Gastroesophageal sphincter (tissue), 4 donors: ENCODE results near the gene KRTAP10-3. TPM values are rescaled to one million over a fixed set of nuclear protein-coding genes. Genes with fewer than 3 reads are reported as not detected.

ENCODE experiments used
- ATAC-seq: fragments of 150-250 bp; one replicate; pipeline ENCODE4 v1.9.1; 2016; ENCODE audit warnings: mild to moderate bottlenecking, moderate library complexity
- H3K27ac ChIP-seq, 4 donors: fragments of 200-600 bp; sonication (generic) in 3 of 4; 1 replicate in 3 of 4; 2 replicates in 1 of 4; pipeline ENCODE4 v1.5.1; 2016 to 2019
- H3K27me3 ChIP-seq: fragments of 200-600 bp; sonication (generic); one replicate; pipeline ENCODE4 v1.5.1; 2019
- H3K36me3 ChIP-seq, 2 donors: fragments of 200-600 bp; sonication (generic); one replicate each; pipeline ENCODE4 v1.5.1; 2019; ENCODE audit warnings: control low read depth in 1 of 2
- H3K4me1 ChIP-seq, 3 donors: fragments of 200-600 bp; sonication (generic); 1 replicate in 2 of 3; 2 replicates in 1 of 3; pipeline ENCODE4 v1.5.1; 2016 to 2019; ENCODE audit warnings: control low read depth in 2 of 3
- H3K4me3 ChIP-seq, 2 donors: fragments of 200-600 bp; sonication (generic); one replicate each; pipeline ENCODE4 v1.5.1; 2019; ENCODE audit warnings: mild to moderate bottlenecking in 1 of 2, moderate library complexity in 1 of 2
- H3K9me3 ChIP-seq, 3 donors: fragments of 200-600 bp; sonication (generic); one replicate each; pipeline ENCODE4 v1.5.1; 2017 to 2019; ENCODE audit warnings: control low read depth in 2 of 3
- EP300 ChIP-seq: sonication (generic); formaldehyde crosslinking; IDR thresholded peaks from one replicate; pipeline ENCODE4 v1.6.1; 2017; ENCODE audit warnings: antibody characterized with exemption, mild to moderate bottlenecking
- POLR2A ChIP-seq, 2 donors: fragments of 450-650 bp; IDR thresholded peaks; one replicate each; pipeline ENCODE4 v1.6.1; 2017; ENCODE audit warnings: antibody characterized with exemption in 2 of 2, mild to moderate bottlenecking in 2 of 2, moderate library complexity in 1 of 2
- POLR2AphosphoS5 ChIP-seq: sonication (generic); formaldehyde crosslinking; IDR thresholded peaks from one replicate; pipeline ENCODE4 v1.6.1; 2017; ENCODE audit warnings: antibody characterized with exemption
- WGBS, 2 donors: methylation state at CpG; one replicate each; pipeline ENCODE4 v1.1.5; 2018; ENCODE audit warnings: low coverage in 1 of 2; 5-methylcytosine and 5-hydroxymethylcytosine counted together
- total RNA-seq, 4 donors: library from RNA; depleted of rRNA; stranded (reverse); fragments of >200 nt; gene quantifications; one replicate each; pipeline ENCODE4 v1.1.0, GENCODE V29; 2016
- TF ChIP-seq, protein P1 (sequence below), 4 experiments: fragments of 200-600 bp in 2 of 4; fragments of 450-650 bp in 2 of 4; sonication (generic) in 1 of 4; IDR thresholded peaks; one replicate each; pipeline ENCODE4 v1.5.1; 2017 to 2019; ENCODE audit warnings: antibody characterized with exemption in 4 of 4, mild to moderate bottlenecking in 2 of 4, moderate library complexity in 2 of 4

The KRTAP10-3 gene
- total RNA-seq, 4 donors from 2014 or later, result not detected

DNA sequence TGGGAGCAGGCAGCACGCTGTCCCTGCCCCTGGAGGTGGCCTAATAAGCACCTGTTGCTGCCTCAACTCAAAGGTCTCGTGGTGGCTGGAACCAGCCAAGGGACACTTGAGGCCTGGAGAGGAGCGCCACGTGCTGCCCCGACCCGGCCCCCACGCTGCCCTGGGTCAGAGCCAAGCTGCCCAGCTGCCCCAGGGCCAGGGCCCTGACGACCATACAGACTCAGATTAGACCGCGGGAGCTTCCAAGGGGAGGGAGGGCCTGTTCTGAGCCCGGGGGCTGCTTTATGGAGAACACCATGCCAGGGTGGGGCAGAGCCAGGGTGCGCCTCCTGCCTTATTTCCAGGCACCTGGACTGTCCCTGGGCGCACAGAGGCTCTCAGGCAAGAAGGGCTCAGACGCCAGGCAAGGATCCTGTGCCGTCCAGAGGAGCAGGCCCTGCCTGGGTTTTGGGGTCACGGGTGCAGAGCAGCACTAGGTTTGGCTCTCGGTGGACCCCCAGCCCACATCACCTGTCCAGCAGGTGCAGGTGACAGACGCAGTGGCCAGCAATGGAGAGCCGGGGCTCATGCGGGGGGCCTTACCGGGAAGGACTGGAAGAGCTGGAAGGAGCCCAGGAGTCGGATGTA is 37.2 kb downstream of the KRTAP10-3 start:
- Histone ChIP-seq H3K9me3 (no peaks in the 10 kb centered on the region), H3K27ac (no peak overlapping the region), H3K36me3 (no peaks in the 10 kb centered on the region), H3K27me3 (peaks cover 26% of the 10 kb centered on the region), H3K4me1 (no peaks in the 10 kb centered on the region), H3K4me3 (no peak overlapping the region)
- no peak for TF ChIP-seq POLR2AphosphoS5
- no peak for TF ChIP-seq POLR2A (IDR thresholded peaks at IDR 0.05)
- TF ChIP-seq, protein P1, sequence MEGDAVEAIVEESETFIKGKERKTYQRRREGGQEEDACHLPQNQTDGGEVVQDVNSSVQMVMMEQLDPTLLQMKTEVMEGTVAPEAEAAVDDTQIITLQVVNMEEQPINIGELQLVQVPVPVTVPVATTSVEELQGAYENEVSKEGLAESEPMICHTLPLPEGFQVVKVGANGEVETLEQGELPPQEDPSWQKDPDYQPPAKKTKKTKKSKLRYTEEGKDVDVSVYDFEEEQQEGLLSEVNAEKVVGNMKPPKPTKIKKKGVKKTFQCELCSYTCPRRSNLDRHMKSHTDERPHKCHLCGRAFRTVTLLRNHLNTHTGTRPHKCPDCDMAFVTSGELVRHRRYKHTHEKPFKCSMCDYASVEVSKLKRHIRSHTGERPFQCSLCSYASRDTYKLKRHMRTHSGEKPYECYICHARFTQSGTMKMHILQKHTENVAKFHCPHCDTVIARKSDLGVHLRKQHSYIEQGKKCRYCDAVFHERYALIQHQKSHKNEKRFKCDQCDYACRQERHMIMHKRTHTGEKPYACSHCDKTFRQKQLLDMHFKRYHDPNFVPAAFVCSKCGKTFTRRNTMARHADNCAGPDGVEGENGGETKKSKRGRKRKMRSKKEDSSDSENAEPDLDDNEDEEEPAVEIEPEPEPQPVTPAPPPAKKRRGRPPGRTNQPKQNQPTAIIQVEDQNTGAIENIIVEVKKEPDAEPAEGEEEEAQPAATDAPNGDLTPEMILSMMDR (IDR thresholded peaks at IDR 0.05), result no peak
- no peak for TF ChIP-seq EP300
- WGBS, 2 donors, result 80% methylated on average over 1 of the region's 22 CpGs; no CpG with 5 or more reads in 1 of the 2 donors
- ATAC-seq, result no peak

DNA sequence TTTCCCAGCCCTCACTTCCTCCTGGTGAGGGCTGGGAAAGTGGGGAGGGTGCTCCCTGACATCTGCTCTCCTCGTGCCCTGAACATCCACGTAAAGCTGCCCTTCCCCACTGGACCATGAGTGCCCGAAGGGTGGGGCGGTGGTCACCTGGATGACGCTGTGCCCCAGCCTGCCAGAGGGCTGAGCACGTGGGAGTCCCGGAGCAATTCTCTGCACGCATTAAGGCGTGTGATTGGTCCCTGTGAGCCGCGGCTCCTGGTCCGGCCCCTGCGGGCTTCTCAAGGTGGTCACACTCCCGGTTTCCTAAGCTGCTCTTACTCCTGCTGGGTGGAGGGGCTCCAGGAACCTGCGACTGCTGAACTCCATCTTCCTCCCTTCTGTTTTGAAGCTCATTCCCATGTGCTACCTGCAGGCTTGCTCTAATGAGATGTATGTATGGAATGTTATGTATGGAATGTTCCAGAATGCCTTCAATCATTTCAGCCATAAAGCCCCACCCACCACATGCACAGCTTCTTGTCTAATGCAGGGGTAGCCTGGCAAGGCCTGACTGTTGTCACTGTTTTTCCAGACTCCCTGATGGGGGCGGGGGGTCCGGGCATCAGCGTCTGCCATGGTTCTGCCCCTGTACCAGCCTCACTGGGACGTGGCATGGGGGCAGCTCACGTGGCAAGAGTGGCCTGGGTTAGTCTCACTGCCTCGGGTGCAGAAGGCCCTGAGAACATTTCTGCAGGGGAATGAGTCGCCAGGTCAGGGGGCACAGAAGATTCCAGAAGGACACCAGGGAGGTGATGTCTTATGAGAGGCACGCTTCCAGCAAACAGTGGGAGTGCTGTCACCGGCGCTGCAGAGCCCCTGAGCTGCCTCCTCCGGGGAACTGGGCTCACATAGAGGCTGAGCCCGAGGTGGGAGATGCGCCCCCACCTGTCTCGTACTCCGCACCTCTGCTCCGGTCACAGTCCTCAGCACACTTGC is 38.0 kb downstream of the KRTAP10-3 start:
- WGBS, 2 donors, result 86 to 100% methylated on average over 2 to 9 of the region's 31 CpGs
- H3K9me3 ChIP-seq, result no peaks in the 10 kb centered on the region
- H3K4me3 ChIP-seq, result no peak overlapping the region
- H3K4me1 ChIP-seq, result no peaks in the 10 kb centered on the region
- TF ChIP-seq EP300, result no peak
- TF ChIP-seq POLR2AphosphoS5, result no peak
- TF ChIP-seq POLR2A (IDR thresholded peaks at IDR 0.05), result no peak
- TF ChIP-seq, protein P1 (IDR thresholded peaks at IDR 0.05), result no peak
- ATAC-seq, result no peak
- no peak overlapping the region for H3K27ac ChIP-seq
- peaks cover 26% of the 10 kb centered on the region for H3K27me3 ChIP-seq
- no peaks in the 10 kb centered on the region for H3K36me3 ChIP-seq

DNA sequence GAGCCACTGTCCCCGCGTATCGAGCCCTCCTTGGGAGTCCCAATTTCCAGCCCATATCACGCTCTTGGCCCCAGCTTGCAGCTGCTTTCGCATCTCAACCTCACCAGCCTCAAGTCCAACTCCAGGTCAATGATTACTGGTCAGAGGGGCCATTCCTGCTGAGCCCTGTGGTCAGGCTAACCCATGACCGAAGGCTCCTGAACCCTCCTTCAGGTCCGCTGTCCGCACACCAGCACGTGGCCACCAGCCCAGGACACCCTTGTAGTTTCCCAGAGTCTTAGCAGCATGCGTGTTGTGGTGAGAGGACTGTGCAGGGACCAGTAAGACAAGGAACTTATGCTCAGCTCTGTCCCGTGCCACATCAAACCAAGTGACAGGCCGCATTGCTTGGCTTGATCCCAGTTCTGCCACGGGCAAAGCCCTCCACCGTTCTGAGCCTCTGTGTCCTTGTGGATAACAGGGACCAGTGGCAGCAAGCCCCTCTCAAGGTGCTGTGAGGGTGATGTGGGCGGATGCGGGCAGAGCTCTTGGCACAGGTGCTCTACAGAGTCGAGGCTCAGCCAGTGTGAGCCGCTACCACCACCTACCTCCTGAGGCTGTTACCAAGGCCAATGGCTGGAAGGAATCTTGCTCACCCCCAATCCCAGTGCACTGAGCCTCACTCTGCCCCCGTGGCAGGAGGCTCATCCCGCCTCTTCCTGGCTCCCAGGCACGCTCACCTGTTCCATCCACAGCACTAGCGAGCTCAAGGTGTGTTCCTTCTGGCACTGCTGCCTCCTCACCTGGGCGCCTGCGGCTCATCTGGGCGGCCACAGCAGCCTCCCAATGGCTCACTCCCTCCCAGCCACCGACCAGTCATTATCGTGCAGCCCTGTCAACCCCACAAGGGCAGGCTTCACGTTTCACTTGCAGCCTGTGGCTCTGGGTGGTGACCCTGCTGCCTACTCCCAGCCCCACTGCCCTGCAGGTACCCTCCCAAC is 39.0 kb downstream of the KRTAP10-3 start:
- no peak for ATAC-seq
- Histone ChIP-seq H3K4me3 (no peak overlapping the region), H3K27me3 (peaks cover 26% of the 10 kb centered on the region), H3K4me1 (no peaks in the 10 kb centered on the region), H3K36me3 (no peaks in the 10 kb centered on the region), H3K27ac (no peak overlapping the region), H3K9me3 (no peaks in the 10 kb centered on the region)
- TF ChIP-seq EP300 (no peak), POLR2AphosphoS5 (no peak), POLR2A (IDR thresholded peaks at IDR 0.05) (no peak)
- TF ChIP-seq, protein P1 (IDR thresholded peaks at IDR 0.05), result no peak
- 72 to 95% methylated on average over 5 to 10 of the region's 28 CpGs for WGBS, 2 donors

DNA sequence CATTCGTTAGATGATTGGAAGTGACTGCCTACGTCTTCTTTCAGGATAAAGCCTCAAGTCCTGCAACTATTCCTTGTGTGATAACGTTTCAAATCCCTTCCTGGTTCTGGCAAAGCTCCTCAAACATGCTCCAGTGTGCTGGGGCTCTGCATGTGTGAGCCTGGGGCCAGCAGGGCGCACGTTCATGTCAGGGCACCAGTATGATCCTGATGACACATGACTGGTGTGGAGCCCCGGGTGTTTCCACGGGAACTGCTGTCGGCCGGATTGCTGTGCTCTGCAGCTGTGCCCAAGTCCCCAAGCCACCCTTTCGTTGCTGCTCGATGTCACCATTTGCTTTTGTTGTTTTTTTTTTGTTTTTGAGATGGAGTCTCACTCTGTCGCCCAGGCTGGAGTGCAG is 39.9 kb downstream of the KRTAP10-3 start:
- 63 to 86% methylated on average over 9 to 10 of the region's 12 CpGs for WGBS, 2 donors
- H3K4me3 ChIP-seq, result no peak overlapping the region
- no peak for ATAC-seq
- no peak for TF ChIP-seq EP300
- TF ChIP-seq, protein P1 (IDR thresholded peaks at IDR 0.05), result no peak
- TF ChIP-seq POLR2A (IDR thresholded peaks at IDR 0.05), result no peak
- TF ChIP-seq POLR2AphosphoS5, result no peak
- peaks cover 26% of the 10 kb centered on the region for H3K27me3 ChIP-seq
- H3K4me1 ChIP-seq, result no peaks in the 10 kb centered on the region
- H3K27ac ChIP-seq, result no peak overlapping the region
- no peaks in the 10 kb centered on the region for H3K36me3 ChIP-seq
- no peaks in the 10 kb centered on the region for H3K9me3 ChIP-seq
